GM18867 (cell line): Measurements from ENCODE around the gene NLK.
"Not testable (repeated sequence)": the region's sequence is repeated elsewhere in the genome, so short reads cannot be mapped to it uniquely, and the experiment has no call there.

Source experiments
- ATAC-seq: cut with Tn5 transposase; IDR thresholded peaks from one replicate; pipeline ENCODE4 v1.9.1; 2021; ENCODE audit warnings: mild to moderate bottlenecking, moderate library complexity; ENCODE audit not compliant: unreplicated experiment

The NLK gene

GRCh38 chr17:28188841-28189263 is 146.4 kb downstream of the NLK start:
- no peak for ATAC-seq

- no peak for ATAC-seq
Measured at GRCh38 chr17:28189667-28190066, 147.2 kb downstream of the NLK start.

- no peak for ATAC-seq
Measured at GRCh38 chr17:28191018-28191417, 148.5 kb downstream of the NLK start.

- no peak for ATAC-seq
Measured at GRCh38 chr17:28193241-28193640, 150.8 kb downstream of the NLK start.

- no peak for ATAC-seq
Measured at GRCh38 chr17:28194382-28194781, 151.9 kb downstream of the NLK start.

GRCh38 chr17:28196636-28197035 is 154.2 kb downstream of the NLK start:
- ATAC-seq = no peak

- ATAC-seq = no peak
Measured at GRCh38 chr17:28199115-28199514, 156.6 kb downstream of the NLK start.

- ATAC-seq = no peak
Measured at GRCh38 chr17:28199728-28200127, 157.3 kb downstream of the NLK start.

GRCh38 chr17:28201315-28201714 is 158.8 kb downstream of the NLK start:
- ATAC-seq = no peak

- no peak for ATAC-seq
Measured at GRCh38 chr17:28204244-28204643, 161.8 kb downstream of the NLK start.

GRCh38 chr17:28204751-28205150 is 162.3 kb downstream of the NLK start:
- ATAC-seq = no peak

GRCh38 chr17:28206292-28206691 is 163.8 kb downstream of the NLK start:
- no peak for ATAC-seq

- ATAC-seq = no peak
Measured at GRCh38 chr17:28211811-28212210, 169.3 kb downstream of the NLK start.

GRCh38 chr17:28213578-28213977 is 171.1 kb downstream of the NLK start:
- not testable (repeated sequence) for ATAC-seq

GRCh38 chr17:28216052-28216451 is 173.6 kb downstream of the NLK start:
- no peak for ATAC-seq

GRCh38 chr17:28216528-28216927 is 174.1 kb downstream of the NLK start:
- ATAC-seq = no peak

- ATAC-seq = no peak
Measured at GRCh38 chr17:28219771-28220170, 177.3 kb downstream of the NLK start.

- no peak for ATAC-seq
Measured at GRCh38 chr17:28221751-28222414, 179.4 kb downstream of the NLK start.

GRCh38 chr17:28225271-28225670 is 182.8 kb downstream of the NLK start:
- ATAC-seq = no peak

- no peak for ATAC-seq
Measured at GRCh38 chr17:28225867-28226266, 183.4 kb downstream of the NLK start.

- ATAC-seq = no peak
Measured at GRCh38 chr17:28226563-28227315, 184.3 kb downstream of the NLK start.

- no peak for ATAC-seq
Measured at GRCh38 chr17:28227316-28228108, 185.0 kb downstream of the NLK start.
